Neural progenitor cell (in vitro differentiated cells): Measurements from ENCODE around the gene FAM78A. TPM values are rescaled to one million over a fixed set of nuclear protein-coding genes. Genes with fewer than 3 reads are reported as not detected.

Experiments used
- DNase-seq: peaks from one replicate; pipeline ENCODE4 v3.0.0-alpha.2; 2016; ENCODE audit warnings: low spot score
- H2AFZ ChIP-seq: fragments of 200-600 bp; sonication (generic); replicated peaks from 2 replicates; pipeline ENCODE4 v1.6.1; 2016; ENCODE audit warnings: antibody characterized with exemption
- H3F3A ChIP-seq: fragments of 200-600 bp; sonication (generic); 2 replicates; pipeline ENCODE4 v1.6.1; 2016; ENCODE audit warnings: antibody characterized with exemption, low read depth
- H3K27ac ChIP-seq: fragments of 200-600 bp; sonication (generic); 2 replicates; pipeline ENCODE4 v1.5.1; 2016; ENCODE audit warnings: mild to moderate bottlenecking
- H3K27me3 ChIP-seq: fragments of 200-600 bp; sonication (generic); 2 replicates; pipeline ENCODE4 v1.6.1; 2016; ENCODE audit warnings: mild to moderate bottlenecking, moderate library complexity
- H3K36me3 ChIP-seq: fragments of 200-600 bp; sonication (generic); 2 replicates; pipeline ENCODE4 v1.5.1; 2016
- H3K4me1 ChIP-seq: fragments of 200-600 bp; sonication (generic); 2 replicates; pipeline ENCODE4 v1.6.1; 2016; ENCODE audit warnings: mixed run types
- H3K4me2 ChIP-seq: fragments of 200-600 bp; sonication (generic); 2 replicates; pipeline ENCODE4 v1.6.1; 2016
- H3K4me3 ChIP-seq: fragments of 200-600 bp; sonication (generic); 2 replicates; pipeline ENCODE4 v1.5.1; 2016
- H3K79me2 ChIP-seq: fragments of 200-600 bp; sonication (generic); 2 replicates; pipeline ENCODE4 v1.6.1; 2016; ENCODE audit warnings: low read depth
- H3K9ac ChIP-seq: fragments of 200-600 bp; sonication (generic); 2 replicates; pipeline ENCODE4 v1.6.1; 2016
- H3K9me3 ChIP-seq: fragments of 200-600 bp; sonication (generic); 2 replicates; pipeline ENCODE4 v1.5.1; 2016; ENCODE audit warnings: low read depth
- H4K20me1 ChIP-seq: fragments of 200-600 bp; sonication (generic); 2 replicates; pipeline ENCODE4 v1.6.1; 2016; ENCODE audit warnings: low read depth
- H3K27ac Mint-ChIP-seq: 3 replicates; pipeline ENCODE4 v1.8.0; 2021; ENCODE audit warnings: mixed read lengths
- H3K27me3 Mint-ChIP-seq: 2 replicates; pipeline ENCODE4 v1.8.0; 2022; ENCODE audit warnings: low read depth, mild to moderate bottlenecking, inconsistent platforms, moderate library complexity, mixed read lengths; ENCODE audit not compliant: insufficient read depth
- H3K36me3 Mint-ChIP-seq: 3 replicates; pipeline ENCODE4 v1.8.0; 2021; ENCODE audit warnings: mixed read lengths
- H3K4me1 Mint-ChIP-seq: 3 replicates; pipeline ENCODE4 v1.8.0; 2021; ENCODE audit warnings: mixed read lengths
- H3K4me3 Mint-ChIP-seq: 3 replicates; pipeline ENCODE4 v1.8.0; 2021; ENCODE audit warnings: mild to moderate bottlenecking, moderate library complexity, mixed read lengths
- H3K9me3 Mint-ChIP-seq: 3 replicates; pipeline ENCODE4 v1.8.0; 2020; ENCODE audit warnings: mixed read lengths
- EZH2 ChIP-seq: fragments of 200-600 bp; sonication (generic); IDR thresholded peaks from 2 replicates; pipeline ENCODE4 v1.6.1; 2017; ENCODE audit warnings: antibody characterized with exemption, mild to moderate bottlenecking, moderate library complexity
- EZH2phosphoT487 ChIP-seq: fragments of 200-600 bp; sonication (generic); IDR thresholded peaks from 2 replicates; pipeline ENCODE4 v1.6.1; 2017; ENCODE audit warnings: antibody characterized with exemption
- total RNA-seq: library from RNA; depleted of rRNA; stranded (reverse); fragments of >200 nt; gene quantifications from 2 replicates; pipeline ENCODE4 v1.2.3, GENCODE V29; 2015; ENCODE audit warnings: low replicate concordance
- TF ChIP-seq, protein P1 (sequence below): fragments of 200-600 bp; sonication (generic); IDR thresholded peaks from 2 replicates; pipeline ENCODE4 v1.5.1; 2017; ENCODE audit warnings: antibody characterized with exemption, mild to moderate bottlenecking

FAM78A gene
- total RNA-seq, 1 donor from 2014 or later = 0.32 TPM

GRCh38 chr9:131288217-131288616, 11.9 kb upstream of the FAM78A start:
- Histone ChIP-seq H3K36me3 (no peaks in the 10 kb centered on the region), H3K4me2 (no peak overlapping the region), H4K20me1 (peaks cover 3% of the 10 kb centered on the region), H3F3A (no peaks in the 10 kb centered on the region), H3K27me3 (peaks cover 11% of the 10 kb centered on the region), H3K9ac (no peak overlapping the region), H3K79me2 (no peaks in the 10 kb centered on the region), H3K27ac (no peak overlapping the region), H3K4me3 (no peak overlapping the region), H3K4me1 (peaks cover 8% of the 10 kb centered on the region), H3K9me3 (no peaks in the 10 kb centered on the region), H2AFZ (no peak overlapping the region)
- no peak for DNase-seq
- H3K36me3 Mint-ChIP-seq = no peaks in the 10 kb centered on the region
- H3K9me3 Mint-ChIP-seq = no peaks in the 10 kb centered on the region
- peaks cover 32% of the 10 kb centered on the region for H3K27me3 Mint-ChIP-seq
- no peak overlapping the region for H3K27ac Mint-ChIP-seq
- peaks cover 16% of the 10 kb centered on the region for H3K4me1 Mint-ChIP-seq
- TF ChIP-seq, protein P1, sequence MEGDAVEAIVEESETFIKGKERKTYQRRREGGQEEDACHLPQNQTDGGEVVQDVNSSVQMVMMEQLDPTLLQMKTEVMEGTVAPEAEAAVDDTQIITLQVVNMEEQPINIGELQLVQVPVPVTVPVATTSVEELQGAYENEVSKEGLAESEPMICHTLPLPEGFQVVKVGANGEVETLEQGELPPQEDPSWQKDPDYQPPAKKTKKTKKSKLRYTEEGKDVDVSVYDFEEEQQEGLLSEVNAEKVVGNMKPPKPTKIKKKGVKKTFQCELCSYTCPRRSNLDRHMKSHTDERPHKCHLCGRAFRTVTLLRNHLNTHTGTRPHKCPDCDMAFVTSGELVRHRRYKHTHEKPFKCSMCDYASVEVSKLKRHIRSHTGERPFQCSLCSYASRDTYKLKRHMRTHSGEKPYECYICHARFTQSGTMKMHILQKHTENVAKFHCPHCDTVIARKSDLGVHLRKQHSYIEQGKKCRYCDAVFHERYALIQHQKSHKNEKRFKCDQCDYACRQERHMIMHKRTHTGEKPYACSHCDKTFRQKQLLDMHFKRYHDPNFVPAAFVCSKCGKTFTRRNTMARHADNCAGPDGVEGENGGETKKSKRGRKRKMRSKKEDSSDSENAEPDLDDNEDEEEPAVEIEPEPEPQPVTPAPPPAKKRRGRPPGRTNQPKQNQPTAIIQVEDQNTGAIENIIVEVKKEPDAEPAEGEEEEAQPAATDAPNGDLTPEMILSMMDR = no peak
- TF ChIP-seq EZH2 (no peak), EZH2phosphoT487 (no peak)
- no peak overlapping the region for H3K4me3 Mint-ChIP-seq

DNA sequence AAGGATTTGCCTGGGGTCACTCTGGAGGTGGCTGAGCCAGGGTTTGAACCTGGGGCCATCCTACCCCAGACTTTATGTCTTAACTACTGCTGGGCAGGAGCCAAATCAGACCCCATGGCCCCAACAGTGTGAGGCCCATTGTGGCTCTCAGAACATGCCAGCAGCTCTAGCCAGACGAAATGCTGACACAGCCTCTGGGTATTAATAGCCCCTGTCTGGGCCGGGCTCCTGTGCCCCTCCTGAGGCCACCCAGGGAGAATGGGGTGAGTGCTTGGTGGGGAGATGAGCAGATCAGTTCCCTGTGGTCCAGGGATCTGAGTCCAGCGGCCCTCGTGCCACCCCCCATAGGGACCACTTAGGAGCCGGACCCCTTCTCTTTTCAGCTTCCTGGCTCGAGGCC, 11.0 kb upstream of the FAM78A start:
- Histone ChIP-seq H3K9me3 (no peaks in the 10 kb centered on the region), H3K4me1 (peaks cover 8% of the 10 kb centered on the region), H3K36me3 (no peaks in the 10 kb centered on the region), H3K9ac (no peak overlapping the region), H3K27ac (no peak overlapping the region), H3F3A (peaks cover under 1% of the 10 kb centered on the region), H3K4me2 (no peak overlapping the region), H4K20me1 (peaks cover 5% of the 10 kb centered on the region), H3K79me2 (no peaks in the 10 kb centered on the region), H3K4me3 (no peak overlapping the region), H2AFZ (no peak overlapping the region), H3K27me3 (peaks cover 20% of the 10 kb centered on the region)
- Mint-ChIP-seq H3K9me3 (no peaks in the 10 kb centered on the region), H3K4me1 (peaks cover 17% of the 10 kb centered on the region), H3K27me3 (peaks cover 35% of the 10 kb centered on the region), H3K36me3 (no peaks in the 10 kb centered on the region), H3K4me3 (no peak overlapping the region), H3K27ac (no peak overlapping the region)
- DNase-seq = no peak
- TF ChIP-seq EZH2 (no peak), EZH2phosphoT487 (no peak)
- TF ChIP-seq, protein P1 = no peak

GRCh38 chr9:131284856-131285255, 8.5 kb upstream of the FAM78A start:
- H3K4me3 ChIP-seq = no peak overlapping the region
- H3K4me1 ChIP-seq = peaks cover 4% of the 10 kb centered on the region
- H3K27me3 ChIP-seq = peaks cover 42% of the 10 kb centered on the region
- H3K27ac ChIP-seq = no peak overlapping the region
- DNase-seq = no peak
- peaks cover 5% of the 10 kb centered on the region for H4K20me1 ChIP-seq
- no peaks in the 10 kb centered on the region for H3K79me2 ChIP-seq
- no peak for TF ChIP-seq EZH2
- no peak for TF ChIP-seq EZH2phosphoT487
- TF ChIP-seq, protein P1 = no peak
- H3K4me1 Mint-ChIP-seq = peaks cover 19% of the 10 kb centered on the region
- no peaks in the 10 kb centered on the region for H3K9me3 ChIP-seq
- no peak overlapping the region for H3K4me2 ChIP-seq
- no peak overlapping the region for H3K4me3 Mint-ChIP-seq
- H2AFZ ChIP-seq = no peak overlapping the region
- peaks cover 2% of the 10 kb centered on the region for H3K36me3 Mint-ChIP-seq
- H3K27me3 Mint-ChIP-seq = peaks cover 53% of the 10 kb centered on the region
- H3K9ac ChIP-seq = no peak overlapping the region
- no peaks in the 10 kb centered on the region for H3K36me3 ChIP-seq
- H3K27ac Mint-ChIP-seq = no peak overlapping the region
- peaks cover 5% of the 10 kb centered on the region for H3F3A ChIP-seq
- no peaks in the 10 kb centered on the region for H3K9me3 Mint-ChIP-seq
